Naive thymus-derived CD4-positive, alpha-beta T cell (primary cell): ENCODE measurements around the gene CSTPP1. TPM values are rescaled to one million over a fixed set of nuclear protein-coding genes. Genes with fewer than 3 reads are reported as not detected.

Experiments used
- ATAC-seq: fragments of 150-1000 bp; cut with Tn5 transposase; 2 replicates; pipeline ENCODE4 v1.10.0; 2021; ENCODE audit warnings: mild to moderate bottlenecking, moderate library complexity
- CTCF ChIA-PET: fragments of 350-600 bp; sonication (Branson Sonifier 250); formaldehyde crosslinking; loops from one replicate; lab custom pipeline; 2021; ENCODE audit warnings: antibody characterized with exemption; lab: Charles Lee
- POLR2A ChIA-PET: fragments of 350-600 bp; sonication (Branson Sonifier 250); formaldehyde crosslinking; loops from one replicate; lab custom pipeline; 2021; ENCODE audit warnings: antibody characterized with exemption, inconsistent platforms; lab: Charles Lee
- DNase-seq, 9 donors: peaks; one replicate each; pipeline versions ENCODE4 v3.0.0 to v3.0.0-alpha.2; 2020 to 2022; ENCODE audit warnings: mixed read lengths in 1 of 9
- H3K27ac ChIP-seq: one replicate; pipeline ENCODE4 v1.7.0; 2013; ENCODE audit warnings: mild to moderate bottlenecking, low read depth, low read length, moderate library complexity
- H3K27me3 ChIP-seq, 2 donors: one replicate each; pipeline ENCODE4 v1.7.0; 2013; ENCODE audit warnings: low read length in 2 of 2, mild to moderate bottlenecking in 2 of 2, moderate library complexity in 2 of 2; ENCODE audit not compliant: control insufficient read depth in 2 of 2, insufficient read depth in 2 of 2
- H3K36me3 ChIP-seq, 3 experiments: 1 replicate in 2 of 3; 2 replicates in 1 of 3; pipeline ENCODE4 v1.7.0; 2013; ENCODE audit warnings: low read length in 3 of 3, mild to moderate bottlenecking in 3 of 3, moderate library complexity in 1 of 3; ENCODE audit not compliant: insufficient read depth in 3 of 3, control insufficient read depth in 2 of 3
- H3K4me1 ChIP-seq, 2 donors: one replicate each; pipeline ENCODE4 v1.7.0; 2013; ENCODE audit warnings: low read length in 2 of 2, mild to moderate bottlenecking in 2 of 2, moderate library complexity in 1 of 2; ENCODE audit not compliant: control insufficient read depth in 2 of 2, insufficient read depth in 2 of 2
- H3K4me3 ChIP-seq: 2 replicates; pipeline ENCODE4 v1.7.0; 2013; ENCODE audit warnings: mild to moderate bottlenecking, low read length
- H3K9me3 ChIP-seq, 3 experiments: 1 replicate in 2 of 3; 2 replicates in 1 of 3; pipeline ENCODE4 v1.7.0; 2013; ENCODE audit warnings: low read length in 3 of 3; ENCODE audit not compliant: control insufficient read depth in 2 of 3
- H3K27ac Mint-ChIP-seq, 9 donors: one replicate each; pipeline ENCODE4 v1.8.0; 2020 to 2022; ENCODE audit warnings: mixed read lengths in 9 of 9, mild to moderate bottlenecking in 8 of 9, moderate library complexity in 5 of 9, inconsistent platforms in 2 of 9
- H3K27me3 Mint-ChIP-seq, 5 donors: one replicate each; pipeline ENCODE4 v1.8.0; 2021 to 2022; ENCODE audit warnings: mixed read lengths in 5 of 5, mild to moderate bottlenecking in 1 of 5
- H3K36me3 Mint-ChIP-seq, 5 donors: one replicate each; pipeline ENCODE4 v1.8.0; 2020 to 2022; ENCODE audit warnings: mixed read lengths in 5 of 5, mild to moderate bottlenecking in 3 of 5, inconsistent platforms in 1 of 5
- H3K4me1 Mint-ChIP-seq, 7 donors: one replicate each; pipeline ENCODE4 v1.8.0; 2020 to 2022; ENCODE audit warnings: mixed read lengths in 7 of 7, mild to moderate bottlenecking in 3 of 7, inconsistent platforms in 1 of 7
- H3K4me3 Mint-ChIP-seq, 10 donors: one replicate each; pipeline ENCODE4 v1.8.0; 2020 to 2022; ENCODE audit warnings: mild to moderate bottlenecking in 10 of 10, mixed read lengths in 10 of 10, moderate library complexity in 6 of 10, inconsistent platforms in 2 of 10
- H3K9me3 Mint-ChIP-seq, 11 donors: one replicate each; pipeline ENCODE4 v1.8.0; 2020 to 2022; ENCODE audit warnings: mixed read lengths in 11 of 11, mild to moderate bottlenecking in 4 of 11, inconsistent platforms in 1 of 11, moderate library complexity in 1 of 11
- intact Hi-C, 2 donors: fragments of 100-400 bp; cut with micrococcal nuclease; formaldehyde crosslinking; loops; one replicate each; pipeline ENCODE4 v1.15.1; 2023
- polyA plus RNA-seq, 2 donors: library from polyadenylated mRNA; unstranded; fragments of 300-500 nt; fragmentation: Illumina TruSeq; gene quantifications; one replicate each; pipeline ENCODE4 v1.2.3, GENCODE V29; 2021
- total RNA-seq, 6 experiments: library from RNA in 5 of 6; stranded (reverse) in 5 of 6; gene quantifications; 1 replicate in 5 of 6; 2 replicates in 1 of 6; pipeline ENCODE4 v1.2.3 and lab custom pipeline; 2021 to 2026

CSTPP1 gene
- total and polyA plus RNA-seq, 7 experiments from 2014 or later: 9.3 to 18.6 (median 16.1) TPM

GRCh38 chr11:47157805-47158204, 221.2 kb downstream of the CSTPP1 start:
- no peak overlapping the region for H3K4me3 Mint-ChIP-seq
- Histone ChIP-seq H3K36me3 (peaks cover 0 to 11% (median 0%) of the 10 kb centered on the region in 3 experiments), H3K27me3 (no peaks in the 10 kb centered on the region), H3K4me1 (peaks cover 25 to 39% of the 10 kb centered on the region in 2 donors), H3K27ac (no peak overlapping the region), H3K9me3 (no peaks in the 10 kb centered on the region), H3K4me3 (no peak overlapping the region)
- no peaks in the 10 kb centered on the region for H3K27me3 Mint-ChIP-seq
- peaks cover 23 to 43% (median 35%) of the 10 kb centered on the region in 7 donors for H3K4me1 Mint-ChIP-seq
- no peaks in the 10 kb centered on the region for H3K9me3 Mint-ChIP-seq
- POLR2A ChIA-PET: interaction anchor here (0.6 kb wide), 1 partner anchor 411 kb away, joined by 3 read pairs; no protein-coding TSS in a partner anchor
- intact Hi-C loops: no loop called here
- CTCF ChIA-PET: interaction anchor here (0.5 to 1.7 kb wide), 2 partner anchors 204 to 266 kb away, joined by 3 to 6 read pairs; no protein-coding TSS in a partner anchor
- H3K27ac Mint-ChIP-seq: peak overlapping the region in 6 of 9 donors; percentile 14 to 76 (median 64)
- no peaks in the 10 kb centered on the region for H3K36me3 Mint-ChIP-seq
- no peak for DNase-seq
- ATAC-seq: no peak

- no peaks in the 10 kb centered on the region for H3K9me3 Mint-ChIP-seq
- no peak for DNase-seq
- Histone ChIP-seq H3K36me3 (peaks cover 0 to 16% (median 0%) of the 10 kb centered on the region in 3 experiments), H3K9me3 (no peaks in the 10 kb centered on the region), H3K27me3 (no peaks in the 10 kb centered on the region), H3K4me1 (peaks cover 24 to 35% of the 10 kb centered on the region in 2 donors), H3K27ac (no peak overlapping the region), H3K4me3 (no peak overlapping the region)
- H3K4me1 Mint-ChIP-seq: peaks cover 19 to 38% (median 31%) of the 10 kb centered on the region in 7 donors
- no peaks in the 10 kb centered on the region for H3K36me3 Mint-ChIP-seq
- ChIA-PET POLR2A (interaction anchor here (0.6 kb wide), 1 partner anchor 411 kb away, joined by 3 read pairs; no protein-coding TSS in a partner anchor), CTCF (interaction anchor here (0.5 to 1.7 kb wide), 4 partner anchors 201 to 267 kb away, joined by 3 to 6 read pairs (median 3); no protein-coding TSS in a partner anchor)
- ATAC-seq: no peak
- no peaks in the 10 kb centered on the region for H3K27me3 Mint-ChIP-seq
- H3K27ac Mint-ChIP-seq: peak overlapping the region in 6 of 9 donors; percentile 26 to 76 (median 48)
- H3K4me3 Mint-ChIP-seq: peak overlapping the region in 1 of 10 donors; percentile 4
- intact Hi-C loops: no loop called here
Observed at GRCh38 chr11:47158242-47158641, 221.7 kb downstream of the CSTPP1 start.

DNA sequence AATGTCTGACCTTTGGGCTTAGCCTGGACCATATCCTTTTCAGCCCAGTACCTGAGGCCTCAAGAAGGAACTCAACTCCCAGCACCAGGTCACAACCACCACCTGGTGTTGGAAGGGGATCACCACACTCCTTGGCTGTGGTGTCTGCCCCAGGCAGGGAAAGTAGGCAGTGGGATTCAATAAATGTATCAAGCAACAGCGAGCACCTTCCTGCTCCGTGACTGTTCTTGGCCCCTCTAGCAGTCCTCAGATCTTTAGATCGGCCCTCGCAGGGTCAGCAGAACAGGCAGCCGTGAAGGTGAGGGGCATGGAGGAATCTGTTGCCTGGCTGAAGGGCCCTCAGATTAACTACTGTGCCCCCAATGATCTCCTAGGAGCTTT, 224.2 kb downstream of the CSTPP1 start:
- Histone ChIP-seq H3K36me3 (peaks cover 0 to 41% (median 3%) of the 10 kb centered on the region in 3 experiments), H3K9me3 (no peaks in the 10 kb centered on the region), H3K27me3 (no peaks in the 10 kb centered on the region), H3K4me3 (no peak overlapping the region), H3K27ac (no peak overlapping the region), H3K4me1 (peaks cover 5 to 10% of the 10 kb centered on the region in 2 donors)
- Mint-ChIP-seq H3K27me3 (no peaks in the 10 kb centered on the region), H3K4me3 (no peak overlapping the region), H3K27ac (peak overlapping the region in 5 of 9 donors; percentile 25 to 72 (median 47)), H3K36me3 (peaks cover 0 to 10% (median 0%) of the 10 kb centered on the region in 5 donors), H3K9me3 (no peaks in the 10 kb centered on the region), H3K4me1 (peaks cover 0 to 13% (median 6%) of the 10 kb centered on the region in 7 donors)
- ChIA-PET POLR2A (interaction anchor here (0.6 kb wide), 1 partner anchor 226 kb away, joined by 3 read pairs; no protein-coding TSS in a partner anchor), CTCF (interaction anchor here (0.6 to 1.6 kb wide), 7 partner anchors 9 to 1087 kb away, joined by 3 to 6 read pairs (median 5); no protein-coding TSS in a partner anchor)
- ATAC-seq (no peak), DNase-seq (no peak)
- intact Hi-C loops: loop anchor here (1.0 kb wide), 3 partner anchors 7 to 271 kb away; no protein-coding TSS in a partner anchor

GRCh38 chr11:47161134-47161854, 224.7 kb downstream of the CSTPP1 start:
- CTCF ChIA-PET: interaction anchor here (0.6 to 1.6 kb wide), 13 partner anchors 9 to 1088 kb away, joined by 3 to 6 read pairs (median 5); partner anchors contain the start of gene CKAP5
- DNase-seq: peak; percentile 43 to 73 (median 63)
- Histone ChIP-seq H3K9me3 (no peaks in the 10 kb centered on the region), H3K27ac (no peak overlapping the region), H3K27me3 (no peaks in the 10 kb centered on the region), H3K36me3 (peaks cover 0 to 46% (median 5%) of the 10 kb centered on the region in 3 experiments), H3K4me3 (no peak overlapping the region), H3K4me1 (peaks cover 0 to 6% of the 10 kb centered on the region in 2 donors)
- peaks cover 0 to 14% (median 0%) of the 10 kb centered on the region in 5 donors for H3K36me3 Mint-ChIP-seq
- H3K4me1 Mint-ChIP-seq: peaks cover 0 to 9% (median 3%) of the 10 kb centered on the region in 7 donors
- H3K9me3 Mint-ChIP-seq: no peaks in the 10 kb centered on the region
- POLR2A ChIA-PET: interaction anchor here (0.6 kb wide), 1 partner anchor 227 kb away, joined by 3 read pairs; no protein-coding TSS in a partner anchor
- peak; percentile 86 for ATAC-seq
- H3K4me3 Mint-ChIP-seq: no peak overlapping the region
- peak overlapping the region in 5 of 9 donors; percentile 38 to 72 (median 40) for H3K27ac Mint-ChIP-seq
- intact Hi-C loops: loop anchor here (1.0 kb wide), 3 partner anchors 8 to 272 kb away; no protein-coding TSS in a partner anchor
- H3K27me3 Mint-ChIP-seq: no peaks in the 10 kb centered on the region

DNA sequence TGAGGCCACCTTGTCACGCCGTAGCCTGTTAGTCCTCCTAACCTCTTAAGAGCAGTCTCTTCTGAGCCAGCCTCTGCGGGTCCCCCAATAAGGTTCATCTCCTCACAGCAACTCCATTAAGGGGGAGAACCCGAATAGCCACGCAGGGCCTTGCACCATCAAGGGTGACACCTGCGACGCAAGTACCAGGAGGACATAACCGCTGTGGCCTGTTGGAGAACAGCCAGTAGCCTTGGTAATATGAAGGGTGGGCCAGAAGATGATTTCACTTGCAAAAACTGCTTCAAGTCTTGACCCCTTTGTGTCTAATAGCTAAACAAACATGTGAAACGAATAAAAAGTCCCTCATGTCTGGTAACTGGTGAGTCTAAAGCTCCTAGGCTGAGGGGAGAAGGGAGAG, 225.3 kb downstream of the CSTPP1 start:
- H3K27me3 ChIP-seq: no peaks in the 10 kb centered on the region
- DNase-seq: no peak
- CTCF ChIA-PET: interaction anchor here (0.6 to 1.6 kb wide), 9 partner anchors 9 to 614 kb away, joined by 3 to 6 read pairs (median 4); partner anchors contain the start of gene CKAP5
- no peaks in the 10 kb centered on the region for H3K9me3 ChIP-seq
- Mint-ChIP-seq H3K4me1 (peaks cover 0 to 5% (median 0%) of the 10 kb centered on the region in 7 donors), H3K9me3 (no peaks in the 10 kb centered on the region), H3K27ac (peak overlapping the region in 5 of 9 donors; percentile 18 to 71 (median 38)), H3K36me3 (peaks cover 0 to 15% (median 0%) of the 10 kb centered on the region in 5 donors), H3K4me3 (no peak overlapping the region), H3K27me3 (no peaks in the 10 kb centered on the region)
- H3K36me3 ChIP-seq: peaks cover 2 to 52% (median 11%) of the 10 kb centered on the region in 3 experiments
- H3K4me3 ChIP-seq: no peak overlapping the region
- POLR2A ChIA-PET: no interaction called here
- ATAC-seq: no peak
- no peak overlapping the region for H3K27ac ChIP-seq
- intact Hi-C loops: loop anchor here (1.0 kb wide), 3 partner anchors 9 to 273 kb away; no protein-coding TSS in a partner anchor
- peaks cover 0 to 6% of the 10 kb centered on the region in 2 donors for H3K4me1 ChIP-seq

GRCh38 chr11:47162426-47162825, 225.9 kb downstream of the CSTPP1 start:
- Mint-ChIP-seq H3K9me3 (no peaks in the 10 kb centered on the region), H3K36me3 (peaks cover 0 to 15% (median 0%) of the 10 kb centered on the region in 5 donors), H3K4me1 (peaks cover 0 to 5% (median 0%) of the 10 kb centered on the region in 7 donors), H3K27ac (peak overlapping the region in 1 of 9 donors; percentile 51), H3K27me3 (no peaks in the 10 kb centered on the region), H3K4me3 (no peak overlapping the region)
- H3K9me3 ChIP-seq: no peaks in the 10 kb centered on the region
- POLR2A ChIA-PET: interaction anchor here (0.6 to 1.3 kb wide), 4 partner anchors 8 to 58 kb away, joined by 3 to 8 read pairs (median 4); no protein-coding TSS in a partner anchor
- H3K4me3 ChIP-seq: no peak overlapping the region
- H3K36me3 ChIP-seq: peaks cover 6 to 57% (median 15%) of the 10 kb centered on the region in 3 experiments
- DNase-seq: no peak
- intact Hi-C loops: no loop called here
- no peak overlapping the region for H3K27ac ChIP-seq
- H3K27me3 ChIP-seq: no peaks in the 10 kb centered on the region
- no peak for ATAC-seq
- H3K4me1 ChIP-seq: peaks cover 0 to 6% of the 10 kb centered on the region in 2 donors
- CTCF ChIA-PET: interaction anchor here (0.6 to 1.6 kb wide), 10 partner anchors 8 to 613 kb away, joined by 3 to 24 read pairs (median 4); partner anchors contain the start of gene CKAP5
